NCI-H2196 (cell line): ENCODE measurements around the gene KRTAP12-2.
"Not testable (repeated sequence)": the region's sequence is repeated elsewhere in the genome, so short reads cannot be mapped to it uniquely, and the experiment has no call there.

Experiments
- DNase-seq: peaks from one replicate; lab custom pipeline; 2025; ENCODE audit not compliant: unreplicated experiment; lab: John Stamatoyannopoulos, UW

KRTAP12-2 gene

DNA sequence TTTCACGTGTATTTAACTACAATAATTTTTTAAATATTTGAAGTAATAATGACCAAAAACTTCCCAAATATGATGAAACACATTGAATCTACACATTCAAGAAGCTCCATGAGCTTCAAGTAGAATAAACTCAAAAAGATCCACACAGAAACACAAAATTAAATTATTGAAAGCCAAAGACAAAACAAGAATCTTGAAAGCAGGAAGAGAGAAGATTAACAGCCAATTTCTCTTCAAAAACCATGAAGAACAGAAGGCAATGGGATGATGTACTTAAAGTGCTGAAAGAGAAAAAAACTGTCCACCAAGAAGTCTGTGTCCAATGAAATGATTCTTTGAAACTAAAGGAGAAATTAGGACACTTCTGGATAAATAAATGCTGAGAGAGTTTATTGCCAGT lies 34.7 kb downstream of the KRTAP12-2 start:
- no peak for DNase-seq

GRCh38 chr21:44630440-44630839 lies 36.3 kb downstream of the KRTAP12-2 start:
- no peak for DNase-seq

DNA sequence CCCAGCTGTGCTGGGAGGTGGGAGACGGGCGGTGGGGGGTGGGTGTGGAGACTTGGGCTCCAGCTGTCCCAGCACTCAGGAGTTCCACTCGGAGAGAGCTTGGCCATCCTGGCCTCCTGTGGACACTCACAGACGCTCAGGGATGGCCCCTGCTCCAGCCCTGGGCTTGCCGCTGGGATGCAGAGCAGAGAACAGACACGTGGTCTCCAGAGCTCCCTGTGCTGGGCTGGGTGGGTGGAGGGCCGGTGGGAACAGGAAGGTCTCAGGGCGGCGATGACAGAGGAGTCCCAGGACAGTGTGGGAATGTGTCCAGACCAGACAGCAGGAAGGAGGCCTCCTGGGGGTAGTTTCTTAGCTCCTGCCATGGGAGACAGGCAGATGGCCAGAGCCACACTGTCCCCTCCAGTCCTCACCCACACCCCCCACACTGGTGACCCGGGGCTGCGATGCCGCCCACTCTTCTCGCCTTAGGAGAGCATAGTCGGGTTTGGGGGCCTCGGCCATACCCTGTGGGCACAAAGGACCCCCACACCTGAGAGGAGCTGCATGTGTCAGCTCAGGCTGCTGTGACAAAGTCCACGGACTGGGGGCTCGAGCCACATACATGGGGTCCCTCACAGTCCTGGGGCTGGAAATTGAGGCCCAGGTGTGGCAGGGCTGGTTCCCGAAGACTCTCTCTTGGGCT lies 37.9 kb downstream of the KRTAP12-2 start:
- DNase-seq, result no peak

- DNase-seq, result not testable (repeated sequence)
These were observed 38.9 kb downstream of the KRTAP12-2 start for GRCh38 chr21:44627831-44628233.

- DNase-seq, result not testable (repeated sequence)
These were observed 39.4 kb downstream of the KRTAP12-2 start for GRCh38 chr21:44627181-44627822.

- DNase-seq, result no peak
These were observed 40.0 kb downstream of the KRTAP12-2 start, which contains the start of gene KRTAP10-9 for GRCh38 chr21:44626673-44627143. KRTAP10-9 (plus strand) TSS chr21:44627093; CDS start chr21:44627172, 79 bp downstream.

DNA sequence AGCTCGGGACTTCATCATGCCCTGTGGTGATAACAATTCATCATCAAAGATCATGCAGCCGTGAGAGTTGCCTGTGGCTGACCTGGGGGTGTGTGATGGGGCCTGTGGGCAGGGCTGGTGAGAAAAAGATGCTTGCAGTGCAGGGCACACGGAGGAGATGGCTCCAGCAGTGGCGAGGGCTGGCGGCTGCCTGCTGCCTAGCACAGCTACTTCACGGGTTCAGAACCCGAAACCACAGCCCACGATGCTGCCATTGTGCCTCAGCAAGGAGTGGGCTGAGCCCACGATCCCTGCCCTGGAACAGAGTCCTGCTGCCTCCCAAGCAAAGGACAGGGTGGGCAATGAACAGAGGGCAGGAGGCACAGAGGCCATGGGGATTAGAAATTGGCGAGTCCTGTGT lies 40.5 kb downstream of the KRTAP12-2 start:
- no peak for DNase-seq

DNA sequence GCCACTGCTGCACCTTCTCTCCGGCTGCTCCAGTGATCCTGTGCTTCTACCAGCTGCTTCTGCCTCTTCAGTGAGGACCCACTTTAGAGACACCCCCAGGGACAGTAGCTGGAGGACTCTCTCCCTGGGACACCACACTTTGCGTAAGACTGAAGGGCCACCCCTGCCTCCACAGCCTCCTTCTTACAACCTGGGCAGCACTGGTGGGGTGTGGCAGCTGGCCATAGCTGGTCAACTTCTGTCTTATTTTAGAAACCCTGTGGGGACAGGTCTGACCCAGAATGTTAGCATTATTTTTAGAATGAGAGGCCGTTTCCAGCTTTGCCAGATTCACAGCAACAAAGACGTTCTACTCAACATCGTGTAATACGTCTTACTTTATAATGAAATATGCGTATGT lies 41.0 kb downstream of the KRTAP12-2 start:
- no peak for DNase-seq

GRCh38 chr21:44623575-44623974 lies 43.2 kb downstream of the KRTAP12-2 start:
- DNase-seq, result no peak

DNA sequence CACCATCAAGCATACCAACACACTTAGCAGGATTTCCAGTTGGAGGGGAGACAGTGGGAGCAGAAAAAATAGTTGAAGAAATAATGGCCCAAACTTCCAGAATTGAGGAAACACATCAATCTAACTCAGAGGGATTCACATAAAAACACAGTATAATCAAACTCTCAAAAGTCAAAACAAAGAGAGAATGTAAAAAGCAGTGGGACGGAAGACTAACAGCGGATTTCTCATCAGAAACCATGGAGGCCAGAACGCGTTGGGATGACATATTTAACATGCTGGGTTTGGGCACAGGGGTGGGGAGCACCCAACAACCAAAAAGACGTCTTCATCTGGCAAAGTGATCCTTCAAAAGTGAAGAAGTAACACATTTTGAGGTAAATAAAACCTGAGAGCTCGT lies 46.8 kb downstream of the KRTAP12-2 start:
- DNase-seq, result no peak

GRCh38 chr21:44618909-44619308 lies 47.8 kb downstream of the KRTAP12-2 start:
- DNase-seq, result no peak

DNA sequence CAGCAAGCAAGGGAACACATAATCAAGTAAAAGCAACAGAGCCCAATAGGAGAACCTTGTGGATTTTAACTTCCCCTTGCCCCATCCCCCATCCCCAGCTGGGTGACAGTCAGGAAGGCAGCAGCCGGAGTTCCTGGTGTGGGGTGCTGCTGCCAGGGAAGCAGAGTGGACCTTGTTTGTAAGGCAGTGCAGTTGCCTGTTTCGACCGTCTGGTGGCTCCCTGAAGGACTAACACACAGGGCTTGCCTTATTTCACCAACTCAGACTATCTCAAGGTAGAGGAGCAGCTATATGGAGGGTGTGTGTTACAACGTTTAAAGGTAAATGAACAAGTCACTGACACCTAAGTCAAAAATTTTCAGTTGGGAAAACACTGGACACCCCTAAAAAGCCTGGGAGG lies 48.2 kb downstream of the KRTAP12-2 start:
- no peak for DNase-seq

- DNase-seq, result no peak
These were observed 49.6 kb downstream of the KRTAP12-2 start for GRCh38 chr21:44617071-44617501.

GRCh38 chr21:44616591-44616926 lies 50.2 kb downstream of the KRTAP12-2 start:
- DNase-seq, result no peak
